ENCODE data around the gene MIB1.
A peak's percentile ranks its signal among the peaks of the same experiment; 100 is the strongest.

Gene MIB1

GRCh38 chr18:21740538-21741311 is at the start of gene MIB1:
MIB1 (plus strand) TSS chr18:21740792; CDS start chr18:21741584, 792 bp downstream.
- no peak for TF ChIP-seq CTCF (IDR thresholded peaks at IDR 0.05; ENCODE audit: insufficient read depth, low read depth, low read length, missing control alignments)
- H3K4me3 ChIP-seq (ENCODE audit: low read length) = peak within 1 kb of the TSS; percentile 88
- DNase-seq (ENCODE audit: low read depth) = peak; percentile 96

- no peak for DNase-seq (ENCODE audit: low read depth)
- no peak for TF ChIP-seq CTCF (IDR thresholded peaks at IDR 0.05; ENCODE audit: insufficient read depth, low read depth, low read length, missing control alignments)
- H3K4me3 ChIP-seq (ENCODE audit: low read length) = no peak overlapping the region
Measured at GRCh38 chr18:21693322-21693721, 47.3 kb upstream of the MIB1 start.

DNA sequence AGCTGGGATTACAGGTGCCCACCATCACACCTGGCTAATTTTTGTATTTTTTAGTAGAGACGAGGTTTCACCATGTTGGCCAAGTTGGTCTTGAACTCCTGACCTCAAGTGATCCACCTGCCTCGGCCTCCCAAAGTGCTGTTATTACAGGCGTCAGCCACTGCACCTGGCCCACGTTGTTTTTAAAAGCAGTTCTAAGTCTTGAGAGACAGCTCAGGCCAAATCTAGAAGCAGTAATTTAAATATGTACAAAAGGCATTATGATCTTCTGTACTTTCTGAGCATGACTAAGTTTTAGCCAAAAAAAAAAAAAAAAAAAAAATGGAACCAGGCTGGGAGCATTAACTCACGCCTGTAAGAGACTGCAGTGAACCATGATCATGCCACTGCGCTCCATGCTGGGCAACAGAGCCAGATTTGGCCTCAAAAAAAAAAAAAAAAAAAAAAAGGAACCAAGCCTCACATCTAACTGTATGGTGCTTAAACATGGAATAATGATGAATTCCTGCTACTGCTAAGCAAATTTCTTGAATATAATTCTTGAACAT is 40.0 kb upstream of the MIB1 start:
- no peak for TF ChIP-seq CTCF (IDR thresholded peaks at IDR 0.05; ENCODE audit: insufficient read depth, low read depth, low read length, missing control alignments)
- no peak overlapping the region for H3K4me3 ChIP-seq (ENCODE audit: low read length)
- no peak for DNase-seq (ENCODE audit: low read depth)

- TF ChIP-seq CTCF (IDR thresholded peaks at IDR 0.05; ENCODE audit: insufficient read depth, low read depth, low read length, missing control alignments) = no peak
- no peak for DNase-seq (ENCODE audit: low read depth)
Measured at GRCh38 chr18:21701621-21702020, 39.0 kb upstream of the MIB1 start.

GRCh38 chr18:21702602-21703001 is 38.0 kb upstream of the MIB1 start:
- DNase-seq (ENCODE audit: low read depth) = no peak
- H3K4me3 ChIP-seq (ENCODE audit: low read length) = no peak overlapping the region
- TF ChIP-seq CTCF (IDR thresholded peaks at IDR 0.05; ENCODE audit: insufficient read depth, low read depth, low read length, missing control alignments) = no peak

More at GRCh38 chr18:21701621-21702020, 39.0 kb upstream of the MIB1 start:
- H3K4me3 ChIP-seq (ENCODE audit: low read length) = no peak overlapping the region

GRCh38 chr18:21703241-21703820 is 37.3 kb upstream of the MIB1 start:
- DNase-seq (ENCODE audit: low read depth) = peak; percentile 59
- no peak for TF ChIP-seq CTCF (IDR thresholded peaks at IDR 0.05; ENCODE audit: insufficient read depth, low read depth, low read length, missing control alignments)
- H3K4me3 ChIP-seq (ENCODE audit: low read length) = peak overlapping the region; percentile 80
